SU-DHL-6 (cell line): ENCODE measurements around the gene ZNF383.
"Not testable (repeated sequence)": the region's sequence is repeated elsewhere in the genome, so short reads cannot be mapped to it uniquely, and the experiment has no call there.

ENCODE experiments used
- EZH2phosphoT487 ChIP-seq: fragments of 200-600 bp; sonication (generic), shearing (Covaris generic); conservative IDR thresholded peaks from 2 replicates; pipeline ENCODE4 v1.6.1; 2018; ENCODE audit warnings: mild to moderate bottlenecking, antibody characterized with exemption, low read length, moderate library complexity, mixed read lengths
- TF ChIP-seq, protein P1 (sequence below): fragments of 200-600 bp; sonication (generic); IDR thresholded peaks from one replicate; pipeline ENCODE4 v1.5.1; 2017; ENCODE audit warnings: antibody characterized with exemption, mild to moderate bottlenecking, low read length, moderate library complexity; ENCODE audit not compliant: insufficient read depth, poor library complexity, severe bottlenecking

DNA sequence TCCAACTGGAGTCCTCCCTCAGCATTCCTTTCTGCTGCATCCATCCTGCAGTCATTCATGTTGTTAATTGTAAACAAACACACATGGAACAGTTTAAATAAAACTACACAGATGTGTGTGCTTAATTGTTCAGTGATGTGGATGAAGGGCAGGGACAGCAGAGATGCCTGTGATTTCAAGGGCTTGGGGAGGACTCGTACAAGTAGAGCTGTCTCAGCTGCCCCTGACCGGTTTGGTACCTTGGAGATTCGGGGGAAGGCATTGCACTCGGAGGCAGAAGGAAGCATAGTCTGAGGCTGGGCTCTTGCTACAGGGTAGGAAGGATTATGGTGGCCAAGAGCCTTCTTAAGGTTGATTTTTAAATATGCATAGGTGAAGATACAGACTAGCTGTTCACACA, 49.7 kb downstream of the ZNF383 start:
- TF ChIP-seq, protein P1, sequence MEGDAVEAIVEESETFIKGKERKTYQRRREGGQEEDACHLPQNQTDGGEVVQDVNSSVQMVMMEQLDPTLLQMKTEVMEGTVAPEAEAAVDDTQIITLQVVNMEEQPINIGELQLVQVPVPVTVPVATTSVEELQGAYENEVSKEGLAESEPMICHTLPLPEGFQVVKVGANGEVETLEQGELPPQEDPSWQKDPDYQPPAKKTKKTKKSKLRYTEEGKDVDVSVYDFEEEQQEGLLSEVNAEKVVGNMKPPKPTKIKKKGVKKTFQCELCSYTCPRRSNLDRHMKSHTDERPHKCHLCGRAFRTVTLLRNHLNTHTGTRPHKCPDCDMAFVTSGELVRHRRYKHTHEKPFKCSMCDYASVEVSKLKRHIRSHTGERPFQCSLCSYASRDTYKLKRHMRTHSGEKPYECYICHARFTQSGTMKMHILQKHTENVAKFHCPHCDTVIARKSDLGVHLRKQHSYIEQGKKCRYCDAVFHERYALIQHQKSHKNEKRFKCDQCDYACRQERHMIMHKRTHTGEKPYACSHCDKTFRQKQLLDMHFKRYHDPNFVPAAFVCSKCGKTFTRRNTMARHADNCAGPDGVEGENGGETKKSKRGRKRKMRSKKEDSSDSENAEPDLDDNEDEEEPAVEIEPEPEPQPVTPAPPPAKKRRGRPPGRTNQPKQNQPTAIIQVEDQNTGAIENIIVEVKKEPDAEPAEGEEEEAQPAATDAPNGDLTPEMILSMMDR, result not testable (repeated sequence)
- TF ChIP-seq EZH2phosphoT487, result not testable (repeated sequence)
